HFF-Myc (cell line): ENCODE data around the gene CTSC.

Experiments used
- DNase-seq: peaks from one replicate; pipeline ENCODE4 v3.0.0-alpha.2; 2011; ENCODE audit warnings: low read depth; ENCODE audit errors: extremely low read depth
- H3K4me3 ChIP-seq: replicated peaks from 2 replicates; pipeline ENCODE4 v1.5.1; 2011; ENCODE audit warnings: low read depth, mild to moderate bottlenecking, control low read depth, low read length
- TF ChIP-seq, protein P1 (sequence below): IDR thresholded peaks from 2 replicates; pipeline ENCODE4 v1.5.1; 2012; ENCODE audit warnings: mild to moderate bottlenecking, low read depth, low read length, control low read depth; ENCODE audit errors: missing control alignments

Gene CTSC

DNA sequence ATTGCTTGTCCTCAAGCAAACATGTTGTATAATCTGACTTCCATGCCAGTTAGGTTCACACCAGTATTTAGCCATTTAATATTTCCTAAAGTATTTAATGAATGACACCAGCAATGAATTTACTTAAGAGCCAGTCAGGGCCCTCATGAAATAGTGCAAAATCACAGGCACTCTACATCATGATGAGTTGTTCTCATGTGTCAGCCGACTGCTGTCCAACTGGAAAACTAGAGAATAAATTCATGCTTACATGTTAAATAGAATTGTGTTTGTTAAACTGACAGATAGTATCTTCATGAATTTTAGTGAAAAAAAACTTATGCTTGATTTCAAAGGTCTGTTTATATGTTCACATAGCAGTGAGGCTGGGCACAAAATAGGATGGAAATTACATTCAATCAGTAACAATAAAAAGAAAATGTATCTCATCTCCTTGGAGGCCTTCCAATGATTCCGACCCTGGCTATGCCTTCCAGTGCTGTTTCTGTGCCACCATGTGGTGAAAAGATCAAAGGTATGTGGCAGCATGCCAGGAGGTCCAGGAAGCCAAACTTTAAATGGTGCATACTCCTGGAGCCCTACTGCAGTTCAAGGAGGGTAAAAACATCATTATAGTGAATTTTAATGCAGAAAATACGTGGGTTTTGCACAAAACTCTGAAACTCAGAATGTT lies 45.2 kb downstream of the CTSC start:
- TF ChIP-seq, protein P1, sequence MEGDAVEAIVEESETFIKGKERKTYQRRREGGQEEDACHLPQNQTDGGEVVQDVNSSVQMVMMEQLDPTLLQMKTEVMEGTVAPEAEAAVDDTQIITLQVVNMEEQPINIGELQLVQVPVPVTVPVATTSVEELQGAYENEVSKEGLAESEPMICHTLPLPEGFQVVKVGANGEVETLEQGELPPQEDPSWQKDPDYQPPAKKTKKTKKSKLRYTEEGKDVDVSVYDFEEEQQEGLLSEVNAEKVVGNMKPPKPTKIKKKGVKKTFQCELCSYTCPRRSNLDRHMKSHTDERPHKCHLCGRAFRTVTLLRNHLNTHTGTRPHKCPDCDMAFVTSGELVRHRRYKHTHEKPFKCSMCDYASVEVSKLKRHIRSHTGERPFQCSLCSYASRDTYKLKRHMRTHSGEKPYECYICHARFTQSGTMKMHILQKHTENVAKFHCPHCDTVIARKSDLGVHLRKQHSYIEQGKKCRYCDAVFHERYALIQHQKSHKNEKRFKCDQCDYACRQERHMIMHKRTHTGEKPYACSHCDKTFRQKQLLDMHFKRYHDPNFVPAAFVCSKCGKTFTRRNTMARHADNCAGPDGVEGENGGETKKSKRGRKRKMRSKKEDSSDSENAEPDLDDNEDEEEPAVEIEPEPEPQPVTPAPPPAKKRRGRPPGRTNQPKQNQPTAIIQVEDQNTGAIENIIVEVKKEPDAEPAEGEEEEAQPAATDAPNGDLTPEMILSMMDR = no peak
- no peak for DNase-seq
- H3K4me3 ChIP-seq = no peak overlapping the region

DNA sequence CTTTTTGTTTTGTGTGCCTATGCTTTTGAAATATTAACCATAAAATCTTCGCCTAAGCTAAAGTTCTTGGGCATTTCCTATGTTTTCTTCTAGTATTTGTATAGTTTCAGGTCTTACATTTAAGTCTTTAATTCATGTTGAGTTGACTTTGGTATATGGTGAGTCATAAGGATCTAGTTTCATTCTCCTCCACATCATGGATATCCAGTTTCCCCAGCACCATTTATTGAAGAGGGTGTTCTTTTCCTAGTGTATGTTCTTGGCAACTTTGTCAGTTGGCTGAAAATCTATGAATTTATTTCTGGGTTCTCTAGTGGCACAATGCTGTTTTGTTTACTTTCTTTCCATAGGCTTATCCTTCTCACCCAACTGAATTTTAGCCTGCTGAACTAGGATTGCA lies 49.0 kb downstream of the CTSC start:
- TF ChIP-seq, protein P1 = no peak

DNA sequence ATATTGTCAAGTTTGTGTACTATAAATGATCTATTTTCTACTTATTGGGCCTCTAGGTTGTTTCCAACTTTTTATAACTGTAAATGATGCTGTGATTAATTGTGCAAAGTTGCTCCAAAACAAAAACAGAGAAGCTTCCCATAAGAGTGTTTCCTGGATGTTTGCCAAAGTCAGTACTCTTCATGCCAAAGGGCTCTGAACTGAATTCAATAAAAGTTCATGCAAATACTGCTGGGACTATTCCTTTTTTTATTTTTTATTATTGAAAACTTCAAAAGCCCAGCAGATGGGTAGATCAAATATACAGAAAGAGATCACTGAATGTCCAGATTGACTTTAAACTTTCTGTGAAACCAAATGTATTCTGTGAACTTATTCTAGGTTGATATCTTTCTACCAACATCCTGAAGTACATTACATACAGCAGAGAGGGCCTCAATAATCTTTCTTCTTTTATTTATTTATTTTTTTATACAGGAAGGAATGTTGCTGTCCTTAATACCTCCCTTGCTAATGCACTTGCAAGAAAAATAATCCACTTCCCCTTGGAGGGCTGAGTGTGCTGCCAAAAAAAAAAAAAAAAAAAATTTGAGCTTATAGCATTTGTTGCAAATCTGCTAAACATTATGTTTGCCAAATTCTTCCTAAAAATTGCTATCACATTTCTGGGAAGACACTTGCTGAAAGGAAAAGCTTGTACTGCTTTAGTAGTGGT lies 53.0 kb downstream of the CTSC start:
- no peak overlapping the region for H3K4me3 ChIP-seq
- DNase-seq = no peak
- TF ChIP-seq, protein P1 = no peak

More for the DNA sequence above, 49.0 kb downstream of the CTSC start:
- H3K4me3 ChIP-seq = no peak overlapping the region
- no peak for DNase-seq

- no peak overlapping the region for H3K4me3 ChIP-seq
- TF ChIP-seq, protein P1 = no peak
- peak; percentile 63 for DNase-seq
Observed at GRCh38 chr11:88282747-88283515, 54.6 kb downstream of the CTSC start.

DNA sequence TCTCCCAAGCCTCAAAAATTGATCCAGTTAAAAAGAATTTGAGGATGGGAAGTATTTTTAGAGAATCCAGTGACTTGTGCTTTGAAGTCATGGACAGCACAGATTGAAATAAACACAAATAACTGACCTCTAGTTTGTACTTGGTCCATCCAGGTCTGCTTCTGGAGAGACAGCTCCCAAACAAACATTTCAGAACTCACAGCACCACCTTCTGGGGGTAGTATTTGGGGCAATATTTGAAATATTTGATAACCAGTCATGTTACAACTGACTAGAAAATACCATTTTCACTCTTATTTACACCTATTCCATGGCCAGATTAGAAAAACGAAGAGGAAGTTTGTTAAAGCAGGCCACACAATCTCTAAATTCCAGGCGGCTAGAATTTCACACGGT lies 56.2 kb downstream of the CTSC start:
- TF ChIP-seq, protein P1 = no peak
- DNase-seq = no peak
- no peak overlapping the region for H3K4me3 ChIP-seq

DNA sequence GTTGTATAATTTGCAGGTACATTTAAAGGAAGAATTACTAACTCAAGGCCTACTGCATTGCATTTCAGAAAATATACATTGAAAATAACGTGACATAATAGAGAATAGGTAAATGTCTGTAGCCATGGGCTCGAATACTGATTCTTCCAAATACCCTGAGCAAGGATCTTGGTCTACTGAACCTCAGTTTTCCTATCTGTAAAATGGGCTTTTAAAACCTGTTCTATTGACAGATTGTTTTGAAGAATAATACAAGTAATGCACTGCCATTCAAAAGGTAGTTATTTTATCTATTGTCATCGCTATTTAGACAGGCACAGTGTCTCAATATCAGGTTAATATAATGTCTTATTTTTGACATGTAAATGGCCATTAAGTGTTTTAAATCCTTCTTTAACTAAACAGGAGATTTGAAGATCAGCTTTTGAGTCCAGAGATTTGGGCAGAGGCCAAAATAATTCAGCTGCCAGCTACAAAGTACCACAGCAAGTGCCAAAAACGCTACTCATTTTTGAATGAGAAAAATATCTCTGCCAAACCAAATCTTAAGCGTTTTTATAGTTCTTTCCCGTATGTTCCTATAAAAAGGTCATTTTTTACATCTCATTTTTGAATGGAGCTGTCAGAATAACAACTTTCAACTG lies 56.7 kb downstream of the CTSC start:
- no peak overlapping the region for H3K4me3 ChIP-seq
- TF ChIP-seq, protein P1 = no peak
- DNase-seq = no peak
